Activated gamma-delta T cell treated with anti-CD3 and anti-CD28 coated beads, Interleukin-2, amount 50 U/mL, for 16 hours (primary cell): ENCODE results near the gene PRR19.

Experiments used
- DNase-seq: peaks from one replicate; pipeline ENCODE4 v3.0.0-alpha.2; 2020; ENCODE audit warnings: low read depth

Gene PRR19

GRCh38 chr19:42271045-42271419 lies 30.9 kb upstream of the PRR19 start:
- DNase-seq: no peak

- DNase-seq: no peak
Measured at GRCh38 chr19:42271861-42272534, 29.9 kb upstream of the PRR19 start.

GRCh38 chr19:42272535-42272897 lies 29.4 kb upstream of the PRR19 start:
- DNase-seq: no peak

- DNase-seq: no peak
Measured at GRCh38 chr19:42272989-42273406, 28.9 kb upstream of the PRR19 start.

- DNase-seq: no peak
Measured at GRCh38 chr19:42273407-42274064, 28.4 kb upstream of the PRR19 start.

GRCh38 chr19:42274065-42274682 lies 27.8 kb upstream of the PRR19 start:
- DNase-seq: no peak

- no peak for DNase-seq
Measured at GRCh38 chr19:42275103-42275502, 26.8 kb upstream of the PRR19 start.

- DNase-seq: no peak
Measured at GRCh38 chr19:42275517-42275916, 26.4 kb upstream of the PRR19 start.

- DNase-seq: no peak
Measured at GRCh38 chr19:42276284-42276683, 25.6 kb upstream of the PRR19 start.

GRCh38 chr19:42276821-42277220 lies 25.1 kb upstream of the PRR19 start:
- DNase-seq: no peak

GRCh38 chr19:42277821-42278451 lies 24.0 kb upstream of the PRR19 start:
- no peak for DNase-seq

- no peak for DNase-seq
Measured at GRCh38 chr19:42278452-42279154, 23.3 kb upstream of the PRR19 start.

GRCh38 chr19:42279155-42279901 lies 22.6 kb upstream of the PRR19 start:
- DNase-seq: no peak

- peak; percentile 71 for DNase-seq
Measured at GRCh38 chr19:42279902-42280814, 21.8 kb upstream of the PRR19 start.

- DNase-seq: no peak
Measured at GRCh38 chr19:42280815-42281145, 21.2 kb upstream of the PRR19 start.

GRCh38 chr19:42281146-42281826 lies 20.6 kb upstream of the PRR19 start:
- DNase-seq: no peak

- no peak for DNase-seq
Measured at GRCh38 chr19:42281827-42282762, 19.8 kb upstream of the PRR19 start.

GRCh38 chr19:42282819-42283187 lies 19.1 kb upstream of the PRR19 start:
- no peak for DNase-seq
